ENCODE data around the gene HSD3B1.

HSD3B1 gene

DNA sequence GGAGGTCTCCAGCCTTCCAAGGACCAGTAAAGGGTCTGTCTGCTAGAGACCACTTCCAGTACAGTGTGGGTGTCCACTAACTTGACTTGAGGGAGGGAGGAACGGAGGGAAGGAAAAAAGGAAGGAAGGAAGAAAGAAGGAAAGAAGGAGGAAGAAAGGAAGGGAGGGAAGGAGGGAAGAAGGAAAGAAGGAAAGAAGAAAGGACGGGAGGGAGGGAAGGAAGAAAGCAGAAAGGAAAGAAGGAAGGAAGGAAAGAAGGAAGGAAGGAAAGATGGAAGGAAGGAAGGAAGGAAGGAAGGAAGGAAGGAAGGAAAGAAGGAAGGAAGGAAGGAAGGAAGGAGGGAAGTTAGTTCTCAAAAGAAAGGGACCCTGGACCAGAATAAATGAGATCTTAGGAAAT is 26.8 kb upstream of the HSD3B1 start:
- H3K36me3 ChIP-seq (ENCODE audit: control insufficient read depth in 4 of 4, insufficient read depth in 4 of 4, low read length in 3 of 4) = no peaks in the 10 kb centered on the region
- CTCF ChIA-PET = no interaction called here
- POLR2A ChIA-PET = no interaction called here
- H3K9me3 ChIP-seq (ENCODE audit: control extremely low read depth in 1 of 5, control insufficient read depth in 4 of 5, insufficient read depth in 2 of 5, low read depth in 1 of 5, low read length in 4 of 5) = no peaks in the 10 kb centered on the region
- H3K27ac ChIP-seq (ENCODE audit: insufficient read depth in 1 of 2, low read depth in 1 of 2, low read length in 2 of 2, poor library complexity in 1 of 2, severe bottlenecking in 2 of 2) = no peak overlapping the region
- WGBS (ENCODE audit: insufficient coverage) = 90% methylated on average over 2 of the region's 2 CpGs
- no peak overlapping the region for H3K4me3 ChIP-seq (ENCODE audit: control insufficient read depth in 1 of 7, extremely low read depth in 1 of 7, insufficient read depth in 4 of 7, low read depth in 2 of 7, low read length in 6 of 7)
- peaks cover 0 to 4% (median 0%) of the 10 kb centered on the region in 4 experiments for H3K4me1 ChIP-seq (ENCODE audit: control extremely low read depth in 1 of 4, control insufficient read depth in 4 of 4, insufficient read depth in 4 of 4, low read length in 3 of 4)
- no peaks in the 10 kb centered on the region for H3K27me3 ChIP-seq (replicated peaks in 2 of 5; ENCODE audit: control insufficient read depth in 4 of 5, insufficient read depth in 5 of 5, low read length in 4 of 5)
- DNase-seq = no peak

DNA sequence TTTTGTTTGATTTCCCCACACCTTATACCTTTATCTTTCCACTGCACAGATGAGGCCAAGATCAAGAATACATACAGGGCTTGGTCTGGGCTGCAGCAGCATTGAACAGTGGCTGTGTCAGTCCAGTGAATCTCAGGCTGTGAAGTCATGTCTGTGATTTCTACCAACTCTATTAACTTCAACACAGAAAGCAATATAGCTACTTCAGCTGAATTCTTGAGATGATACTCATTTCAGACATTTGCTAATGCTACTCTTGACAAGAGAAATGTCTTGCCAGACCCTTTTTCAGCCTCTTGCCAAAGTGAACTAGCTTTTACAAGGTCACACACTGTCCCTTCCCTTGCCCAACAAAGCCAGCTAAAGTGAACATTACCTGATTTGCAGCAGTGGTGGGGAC is 25.1 kb upstream of the HSD3B1 start:
- H3K4me3 ChIP-seq (ENCODE audit: control insufficient read depth in 1 of 7, extremely low read depth in 1 of 7, insufficient read depth in 4 of 7, low read depth in 2 of 7, low read length in 6 of 7) = no peak overlapping the region
- no peaks in the 10 kb centered on the region for H3K4me1 ChIP-seq (ENCODE audit: control extremely low read depth in 1 of 4, control insufficient read depth in 4 of 4, insufficient read depth in 4 of 4, low read length in 3 of 4)
- H3K27me3 ChIP-seq (replicated peaks in 2 of 5; ENCODE audit: control insufficient read depth in 4 of 5, insufficient read depth in 5 of 5, low read length in 4 of 5) = no peaks in the 10 kb centered on the region
- no peaks in the 10 kb centered on the region for H3K9me3 ChIP-seq (ENCODE audit: control extremely low read depth in 1 of 5, control insufficient read depth in 4 of 5, insufficient read depth in 2 of 5, low read depth in 1 of 5, low read length in 4 of 5)
- H3K27ac ChIP-seq (ENCODE audit: insufficient read depth in 1 of 2, low read depth in 1 of 2, low read length in 2 of 2, poor library complexity in 1 of 2, severe bottlenecking in 2 of 2) = no peak overlapping the region
- no peak for DNase-seq
- POLR2A ChIA-PET = no interaction called here
- CTCF ChIA-PET = interaction anchor here (1.2 kb wide), 1 partner anchor 13 kb away, joined by 3 read pairs; no protein-coding TSS in a partner anchor
- no peaks in the 10 kb centered on the region for H3K36me3 ChIP-seq (ENCODE audit: control insufficient read depth in 4 of 4, insufficient read depth in 4 of 4, low read length in 3 of 4)

DNA sequence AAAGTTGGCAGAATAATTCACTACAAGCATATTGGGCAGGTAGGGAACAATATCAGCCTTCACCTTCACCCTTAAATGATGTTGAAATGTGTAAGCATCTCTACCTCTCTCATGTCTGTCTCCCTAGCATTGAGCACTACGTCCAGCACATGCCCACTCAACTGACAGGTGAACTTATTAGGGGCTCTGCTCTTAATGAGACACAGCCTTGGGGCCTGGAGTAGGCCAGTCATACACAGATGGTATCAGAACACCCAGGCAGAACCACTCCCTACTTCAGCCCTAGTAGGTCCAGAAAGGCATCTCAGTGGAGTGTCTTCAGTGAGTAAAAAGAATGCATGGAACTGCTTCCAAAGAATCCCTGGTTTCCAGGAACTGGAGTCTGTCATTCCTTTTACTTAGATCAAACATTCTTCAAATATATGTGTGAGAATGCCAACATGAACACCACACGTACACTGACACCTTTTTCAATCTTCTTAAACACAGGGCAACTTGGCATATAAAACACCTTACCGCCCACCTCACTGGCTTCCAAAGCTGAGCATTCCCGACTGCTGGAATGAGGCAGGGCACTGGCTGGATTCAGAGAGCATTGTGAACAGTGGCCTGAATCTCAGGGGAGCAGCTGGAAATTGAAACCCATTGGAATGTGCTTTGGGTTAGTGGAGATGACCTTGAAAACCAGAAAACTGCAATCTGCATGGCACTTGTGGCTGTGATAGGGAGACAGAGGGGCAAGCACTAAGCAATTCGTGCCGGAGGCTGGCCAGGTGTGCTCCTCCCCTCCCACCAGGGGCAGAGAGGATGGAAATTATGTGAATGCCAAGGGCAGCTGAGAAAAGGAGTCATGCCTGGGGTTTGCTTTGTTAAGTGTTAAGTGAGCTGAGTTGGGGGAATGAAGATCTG is 24.2 kb upstream of the HSD3B1 start:
- DNase-seq = no peak
- POLR2A ChIA-PET = no interaction called here
- H3K27ac ChIP-seq (ENCODE audit: insufficient read depth in 1 of 2, low read depth in 1 of 2, low read length in 2 of 2, poor library complexity in 1 of 2, severe bottlenecking in 2 of 2) = no peak overlapping the region
- no peaks in the 10 kb centered on the region for H3K36me3 ChIP-seq (ENCODE audit: control insufficient read depth in 4 of 4, insufficient read depth in 4 of 4, low read length in 3 of 4)
- WGBS (ENCODE audit: insufficient coverage) = 96% methylated on average over 4 of the region's 6 CpGs
- H3K27me3 ChIP-seq (replicated peaks in 2 of 5; ENCODE audit: control insufficient read depth in 4 of 5, insufficient read depth in 5 of 5, low read length in 4 of 5) = peaks cover 0 to under 1% (median 0%) of the 10 kb centered on the region in 5 experiments
- no peak overlapping the region for H3K4me3 ChIP-seq (ENCODE audit: control insufficient read depth in 1 of 7, extremely low read depth in 1 of 7, insufficient read depth in 4 of 7, low read depth in 2 of 7, low read length in 6 of 7)
- no peaks in the 10 kb centered on the region for H3K9me3 ChIP-seq (ENCODE audit: control extremely low read depth in 1 of 5, control insufficient read depth in 4 of 5, insufficient read depth in 2 of 5, low read depth in 1 of 5, low read length in 4 of 5)
- no peaks in the 10 kb centered on the region for H3K4me1 ChIP-seq (ENCODE audit: control extremely low read depth in 1 of 4, control insufficient read depth in 4 of 4, insufficient read depth in 4 of 4, low read length in 3 of 4)
- CTCF ChIA-PET = interaction anchor here (1.2 kb wide), 1 partner anchor 13 kb away, joined by 3 read pairs; no protein-coding TSS in a partner anchor

DNA sequence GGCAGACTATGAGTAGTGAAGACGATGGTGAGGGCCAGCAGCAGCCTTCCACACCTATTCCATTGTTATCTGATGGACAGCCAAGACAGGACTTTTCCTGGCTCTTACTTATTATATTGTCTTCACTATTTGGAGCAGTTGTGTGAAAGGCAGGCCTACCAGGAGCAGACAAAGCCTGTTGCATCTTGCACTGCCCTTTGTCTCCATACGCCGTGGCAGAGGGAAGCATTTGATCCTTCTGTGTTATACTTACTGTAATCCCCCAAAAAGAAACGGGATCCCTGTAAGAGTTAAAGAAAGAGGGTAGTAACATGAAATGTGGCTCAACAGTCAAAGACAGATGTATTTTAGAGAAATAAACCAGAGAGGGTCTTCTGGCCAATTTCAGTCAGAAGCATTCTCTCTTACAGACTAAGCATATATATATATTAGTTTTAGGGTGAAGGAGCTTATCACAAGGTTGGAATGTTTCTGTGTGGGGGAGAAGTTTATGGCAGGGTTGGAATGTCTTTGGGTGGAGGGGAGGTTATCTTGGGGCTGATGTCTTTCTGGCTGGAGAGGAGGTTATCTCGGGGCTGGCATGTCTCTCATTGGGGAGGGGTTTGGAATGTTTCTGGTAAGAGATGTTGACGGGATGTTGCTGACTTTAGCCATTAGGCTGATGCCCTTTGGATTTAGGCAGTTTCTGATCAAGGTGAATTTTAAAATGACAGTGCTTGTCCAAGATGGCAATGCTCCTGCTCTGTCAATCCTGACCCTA is 23.4 kb upstream of the HSD3B1 start:
- no peak for DNase-seq
- Histone ChIP-seq H3K4me3 (ENCODE audit: control insufficient read depth in 1 of 7, extremely low read depth in 1 of 7, insufficient read depth in 4 of 7, low read depth in 2 of 7, low read length in 6 of 7) (no peak overlapping the region), H3K4me1 (ENCODE audit: control extremely low read depth in 1 of 4, control insufficient read depth in 4 of 4, insufficient read depth in 4 of 4, low read length in 3 of 4) (no peaks in the 10 kb centered on the region), H3K27ac (ENCODE audit: insufficient read depth in 1 of 2, low read depth in 1 of 2, low read length in 2 of 2, poor library complexity in 1 of 2, severe bottlenecking in 2 of 2) (no peak overlapping the region), H3K36me3 (ENCODE audit: control insufficient read depth in 4 of 4, insufficient read depth in 4 of 4, low read length in 3 of 4) (no peaks in the 10 kb centered on the region), H3K27me3 (replicated peaks in 2 of 5; ENCODE audit: control insufficient read depth in 4 of 5, insufficient read depth in 5 of 5, low read length in 4 of 5) (peaks cover 0 to 2% (median 0%) of the 10 kb centered on the region in 5 experiments), H3K9me3 (ENCODE audit: control extremely low read depth in 1 of 5, control insufficient read depth in 4 of 5, insufficient read depth in 2 of 5, low read depth in 1 of 5, low read length in 4 of 5) (no peaks in the 10 kb centered on the region)
- POLR2A ChIA-PET = no interaction called here
- WGBS (ENCODE audit: insufficient coverage) = 80% methylated on average over 1 of the region's 6 CpGs
- CTCF ChIA-PET = no interaction called here

DNA sequence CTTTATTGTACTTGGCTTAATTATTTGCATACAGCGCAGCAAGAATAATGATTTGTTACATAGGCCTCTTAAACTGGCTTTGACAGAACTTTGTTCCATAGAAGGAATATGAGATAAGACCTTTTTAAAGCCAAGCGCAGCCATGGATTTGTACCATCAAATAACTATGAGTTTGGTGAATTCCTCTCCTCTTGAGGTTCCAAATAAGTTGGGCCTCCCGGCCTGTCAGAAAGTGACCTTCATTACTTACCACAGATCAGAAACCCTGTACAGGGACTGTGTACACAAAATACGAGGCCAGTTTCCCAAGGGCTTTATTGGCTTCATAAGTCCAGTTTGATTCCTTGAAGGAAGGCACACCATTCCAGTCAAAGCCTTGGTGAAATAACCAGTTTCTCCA is 21.8 kb upstream of the HSD3B1 start:
- DNase-seq = no peak
- no peaks in the 10 kb centered on the region for H3K9me3 ChIP-seq (ENCODE audit: control extremely low read depth in 1 of 5, control insufficient read depth in 4 of 5, insufficient read depth in 2 of 5, low read depth in 1 of 5, low read length in 4 of 5)
- peaks cover 0 to 2% (median 0%) of the 10 kb centered on the region in 5 experiments for H3K27me3 ChIP-seq (replicated peaks in 2 of 5; ENCODE audit: control insufficient read depth in 4 of 5, insufficient read depth in 5 of 5, low read length in 4 of 5)
- H3K4me3 ChIP-seq (ENCODE audit: control insufficient read depth in 1 of 7, extremely low read depth in 1 of 7, insufficient read depth in 4 of 7, low read depth in 2 of 7, low read length in 6 of 7) = no peak overlapping the region
- H3K4me1 ChIP-seq (ENCODE audit: control extremely low read depth in 1 of 4, control insufficient read depth in 4 of 4, insufficient read depth in 4 of 4, low read length in 3 of 4) = no peaks in the 10 kb centered on the region
- POLR2A ChIA-PET = no interaction called here
- WGBS (ENCODE audit: insufficient coverage) = 100% methylated on average over 3 of the region's 4 CpGs
- no peaks in the 10 kb centered on the region for H3K36me3 ChIP-seq (ENCODE audit: control insufficient read depth in 4 of 4, insufficient read depth in 4 of 4, low read length in 3 of 4)
- H3K27ac ChIP-seq (ENCODE audit: insufficient read depth in 1 of 2, low read depth in 1 of 2, low read length in 2 of 2, poor library complexity in 1 of 2, severe bottlenecking in 2 of 2) = no peak overlapping the region
- CTCF ChIA-PET = no interaction called here

DNA sequence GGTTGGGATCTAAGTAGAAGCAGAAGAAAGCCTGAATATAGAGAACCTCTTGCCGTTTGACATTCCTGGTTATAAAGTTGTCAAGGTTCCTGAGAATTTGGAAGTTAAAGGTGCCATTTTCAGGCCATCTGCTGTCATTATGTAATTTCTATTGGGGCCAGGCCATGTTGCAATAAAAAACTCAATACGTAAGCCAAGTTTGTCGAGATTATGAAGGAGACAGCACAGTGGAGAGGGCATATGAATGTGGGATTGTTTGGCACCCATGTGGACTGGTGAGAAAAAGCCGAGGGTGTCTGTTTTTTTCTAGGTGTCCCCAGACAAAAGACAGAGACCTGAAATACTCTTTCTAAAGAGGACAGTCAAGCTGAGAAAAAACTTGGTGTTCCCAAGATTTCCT is 18.8 kb upstream of the HSD3B1 start:
- no peak overlapping the region for H3K27ac ChIP-seq (ENCODE audit: insufficient read depth in 1 of 2, low read depth in 1 of 2, low read length in 2 of 2, poor library complexity in 1 of 2, severe bottlenecking in 2 of 2)
- CTCF ChIA-PET = no interaction called here
- H3K9me3 ChIP-seq (ENCODE audit: control extremely low read depth in 1 of 5, control insufficient read depth in 4 of 5, insufficient read depth in 2 of 5, low read depth in 1 of 5, low read length in 4 of 5) = no peaks in the 10 kb centered on the region
- H3K4me1 ChIP-seq (ENCODE audit: control extremely low read depth in 1 of 4, control insufficient read depth in 4 of 4, insufficient read depth in 4 of 4, low read length in 3 of 4) = no peaks in the 10 kb centered on the region
- POLR2A ChIA-PET = no interaction called here
- no peaks in the 10 kb centered on the region for H3K36me3 ChIP-seq (ENCODE audit: control insufficient read depth in 4 of 4, insufficient read depth in 4 of 4, low read length in 3 of 4)
- H3K27me3 ChIP-seq (replicated peaks in 2 of 5; ENCODE audit: control insufficient read depth in 4 of 5, insufficient read depth in 5 of 5, low read length in 4 of 5) = peaks cover 0 to 2% (median 0%) of the 10 kb centered on the region in 5 experiments
- no peak overlapping the region for H3K4me3 ChIP-seq (ENCODE audit: control insufficient read depth in 1 of 7, extremely low read depth in 1 of 7, insufficient read depth in 4 of 7, low read depth in 2 of 7, low read length in 6 of 7)
- DNase-seq = no peak
- WGBS (ENCODE audit: insufficient coverage) = 96% methylated on average over 4 of the region's 4 CpGs

DNA sequence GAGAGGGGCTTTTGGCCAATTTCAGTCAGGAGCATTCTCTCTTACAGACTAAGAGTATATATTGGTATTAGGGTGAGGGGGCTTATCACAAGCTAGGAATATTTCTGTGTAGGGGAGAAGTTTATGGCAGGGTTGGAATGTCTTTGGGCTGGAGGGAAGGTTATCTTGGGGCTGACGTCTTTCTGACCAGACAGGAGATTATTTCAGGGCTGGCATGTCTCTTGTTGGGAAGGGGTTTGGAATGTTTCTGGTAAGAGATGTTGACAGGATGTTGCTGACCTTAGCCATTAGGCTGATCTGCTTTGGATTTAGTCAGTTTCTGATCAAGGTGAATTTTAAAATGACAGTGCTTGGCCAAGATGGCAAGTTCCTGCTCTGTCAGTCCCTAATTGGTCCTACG is 17.8 kb upstream of the HSD3B1 start:
- no peaks in the 10 kb centered on the region for H3K36me3 ChIP-seq (ENCODE audit: control insufficient read depth in 4 of 4, insufficient read depth in 4 of 4, low read length in 3 of 4)
- peaks cover 0 to 2% (median 0%) of the 10 kb centered on the region in 5 experiments for H3K27me3 ChIP-seq (replicated peaks in 2 of 5; ENCODE audit: control insufficient read depth in 4 of 5, insufficient read depth in 5 of 5, low read length in 4 of 5)
- H3K4me3 ChIP-seq (ENCODE audit: control insufficient read depth in 1 of 7, extremely low read depth in 1 of 7, insufficient read depth in 4 of 7, low read depth in 2 of 7, low read length in 6 of 7) = no peak overlapping the region
- no peaks in the 10 kb centered on the region for H3K9me3 ChIP-seq (ENCODE audit: control extremely low read depth in 1 of 5, control insufficient read depth in 4 of 5, insufficient read depth in 2 of 5, low read depth in 1 of 5, low read length in 4 of 5)
- DNase-seq = no peak
- H3K27ac ChIP-seq (ENCODE audit: insufficient read depth in 1 of 2, low read depth in 1 of 2, low read length in 2 of 2, poor library complexity in 1 of 2, severe bottlenecking in 2 of 2) = no peak overlapping the region
- H3K4me1 ChIP-seq (ENCODE audit: control extremely low read depth in 1 of 4, control insufficient read depth in 4 of 4, insufficient read depth in 4 of 4, low read length in 3 of 4) = no peaks in the 10 kb centered on the region
- ChIA-PET CTCF (no interaction called here), POLR2A (no interaction called here)
- WGBS (ENCODE audit: insufficient coverage) = 79% methylated on average over 2 of the region's 2 CpGs

All from common myeloid progenitor, CD34-positive (primary cell).